Measurements from ENCODE around the gene LRRC4C.

LRRC4C gene

DNA sequence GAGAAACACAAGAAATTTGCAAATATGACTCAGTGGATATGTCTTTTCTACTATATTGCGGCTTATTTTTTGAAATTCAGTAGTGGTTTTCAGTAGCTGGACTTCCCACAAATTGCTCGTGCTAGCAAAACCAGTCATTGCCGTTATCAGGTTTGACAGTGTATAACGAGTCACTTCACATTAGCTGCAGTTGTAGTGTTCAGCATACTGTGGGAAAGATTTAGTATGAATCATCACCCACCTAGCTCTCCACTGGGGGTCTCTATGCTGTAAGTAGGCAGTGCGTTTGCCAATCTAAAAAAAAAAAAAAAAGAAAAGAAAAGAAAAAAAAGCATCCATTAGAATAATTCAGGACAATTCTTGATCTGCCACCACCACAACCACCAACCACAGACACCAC lies 1318.9 kb downstream of the LRRC4C start:
- no peak for DNase-seq

DNA sequence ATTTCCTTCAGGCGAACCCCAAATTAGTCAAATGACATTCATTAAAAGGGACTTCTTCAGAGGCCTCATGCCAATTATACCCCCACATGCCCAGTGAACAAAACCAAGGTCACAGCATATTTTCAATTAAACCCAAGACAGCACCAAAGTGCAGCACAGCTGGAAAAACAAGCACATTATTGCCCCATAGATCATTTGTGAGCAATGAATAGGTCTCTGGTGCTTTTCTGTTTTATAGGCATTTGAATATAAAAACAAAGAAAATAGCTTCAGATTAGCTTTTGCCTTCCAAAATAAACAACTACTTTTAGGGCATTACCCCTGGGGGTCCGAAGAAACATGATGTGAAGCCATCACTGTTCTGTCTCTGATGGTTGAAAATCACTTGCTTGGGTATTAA lies 1319.9 kb downstream of the LRRC4C start:
- no peak for DNase-seq

DNA sequence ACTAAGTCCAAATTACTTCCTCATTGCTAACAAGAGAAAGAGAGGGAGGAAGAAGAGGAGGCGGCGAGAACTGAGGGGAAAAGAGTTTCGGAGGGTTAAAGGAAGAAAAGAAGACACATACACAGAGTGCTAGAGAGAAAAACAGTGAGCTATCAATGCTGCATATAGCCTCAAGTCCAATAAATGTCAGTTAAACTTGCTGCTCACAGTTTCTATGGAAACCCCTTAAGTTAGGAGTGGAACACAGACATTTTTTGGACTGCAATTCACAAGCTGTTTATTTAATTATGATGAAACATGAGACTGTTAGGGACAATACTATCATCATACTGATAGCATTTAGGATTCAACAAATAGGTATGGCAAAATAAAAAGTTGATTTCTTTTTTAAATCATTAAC lies 1320.4 kb downstream of the LRRC4C start:
- DNase-seq: no peak

DNA sequence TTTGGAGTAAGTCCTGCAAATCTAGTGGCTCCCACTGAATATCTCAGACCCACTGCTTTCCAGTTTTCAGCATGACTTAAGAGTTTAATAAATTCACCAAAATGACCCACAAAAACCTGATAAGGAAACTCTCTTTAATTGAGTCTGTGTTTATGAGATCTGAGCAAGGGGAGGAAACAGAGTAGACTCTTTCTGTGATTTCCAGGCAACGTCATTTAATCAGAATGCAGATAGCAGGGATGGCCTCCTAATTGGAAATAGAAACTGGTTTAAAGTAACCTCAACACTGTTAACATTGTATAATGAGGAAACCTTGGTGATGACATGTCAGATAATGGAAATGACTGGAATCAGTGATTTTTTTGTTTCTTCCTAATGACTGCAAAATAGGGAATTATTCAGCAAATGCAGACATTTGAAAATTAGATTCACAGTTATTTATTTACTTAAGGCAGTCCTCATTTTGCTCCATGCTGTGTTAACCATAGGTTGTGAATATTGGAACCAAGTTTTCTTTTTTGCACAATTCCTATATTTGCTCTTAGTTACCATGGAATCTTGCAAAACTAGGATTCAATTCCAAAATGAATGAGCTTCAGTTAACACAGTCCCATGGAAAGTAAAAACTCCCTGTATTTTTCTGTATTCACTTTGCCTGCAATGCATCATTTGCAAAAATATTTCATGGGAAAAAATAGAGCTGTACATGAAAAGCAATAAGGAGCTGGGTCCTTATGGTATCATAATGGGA lies 1324.5 kb downstream of the LRRC4C start:
- DNase-seq: no peak

DNA sequence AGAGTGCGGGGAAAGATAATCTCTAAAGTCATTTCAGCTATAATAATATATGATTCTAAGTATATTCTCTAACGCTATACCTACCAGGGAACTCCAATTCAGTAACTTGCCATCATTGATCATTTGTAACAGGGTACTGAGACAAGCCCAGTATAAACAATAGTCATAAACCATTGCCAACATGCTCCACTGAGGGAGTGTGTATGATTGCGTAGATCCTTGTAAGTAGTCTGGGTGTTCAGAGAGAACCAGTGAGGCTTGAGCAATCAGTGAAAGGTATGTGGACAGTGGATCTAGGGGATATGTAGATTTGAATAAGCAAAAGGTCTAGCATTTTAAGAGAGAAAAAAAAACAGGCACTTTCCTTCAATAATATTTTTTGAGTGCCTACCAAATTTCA lies 1326.0 kb downstream of the LRRC4C start:
- no peak for DNase-seq

DNA sequence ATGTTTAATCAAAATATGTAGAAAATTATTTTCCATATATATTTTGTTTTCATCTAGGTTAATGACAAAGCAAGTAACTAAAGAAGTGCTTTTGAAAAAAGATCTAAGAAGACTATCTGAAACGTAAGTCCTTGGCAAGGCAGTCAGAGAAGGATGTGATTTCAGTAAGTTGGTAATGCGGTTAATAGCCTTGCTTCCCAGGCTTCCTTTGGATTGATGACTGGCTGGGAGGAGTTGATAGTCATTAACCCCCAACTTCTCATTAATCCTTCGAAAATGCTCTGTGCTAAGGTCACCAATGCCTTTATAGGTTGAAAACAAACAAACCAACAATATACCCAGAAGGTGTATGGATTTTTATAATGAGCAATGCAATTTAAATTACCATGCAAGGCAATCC lies 1326.5 kb downstream of the LRRC4C start:
- DNase-seq: no peak

DNA sequence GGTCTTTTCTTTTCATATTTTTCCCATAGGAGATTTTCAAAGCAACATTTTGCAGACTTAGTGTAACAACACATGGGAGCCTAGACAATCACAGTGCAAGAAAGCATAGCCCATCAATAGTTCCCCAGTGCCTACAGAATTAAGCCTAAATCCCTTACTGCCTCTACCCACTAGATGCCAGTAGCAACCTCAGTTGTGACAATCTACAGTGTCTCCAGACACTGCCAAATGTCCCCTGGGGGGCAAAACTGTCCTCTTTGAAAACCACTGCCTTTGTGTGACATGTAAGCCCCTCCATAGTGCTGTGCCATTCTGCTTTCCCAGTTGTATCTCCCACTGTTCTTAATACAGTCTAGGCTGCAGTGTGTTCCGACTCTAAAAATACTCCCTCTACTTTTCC lies 1329.0 kb downstream of the LRRC4C start:
- DNase-seq: peak; percentile 30

DNA sequence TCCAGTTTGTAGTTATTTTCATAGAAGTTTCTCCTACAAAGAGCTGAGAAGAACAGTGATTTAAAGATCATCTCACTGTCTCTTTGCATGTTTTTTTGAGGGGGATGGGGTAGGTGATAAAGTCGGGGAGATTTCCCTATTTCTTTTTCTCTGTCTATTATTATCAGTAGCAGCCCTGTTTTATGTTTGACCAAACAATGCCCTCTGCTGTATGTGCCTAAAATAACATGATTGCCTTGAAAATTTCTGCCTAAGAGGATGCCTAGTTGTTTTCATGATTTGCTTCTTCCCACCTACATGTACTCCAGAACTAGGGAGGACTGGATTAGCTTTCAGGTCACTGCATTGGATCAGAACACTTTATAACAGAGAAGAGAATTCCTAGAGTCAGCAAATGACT lies 1330.2 kb downstream of the LRRC4C start:
- no peak for DNase-seq

DNA sequence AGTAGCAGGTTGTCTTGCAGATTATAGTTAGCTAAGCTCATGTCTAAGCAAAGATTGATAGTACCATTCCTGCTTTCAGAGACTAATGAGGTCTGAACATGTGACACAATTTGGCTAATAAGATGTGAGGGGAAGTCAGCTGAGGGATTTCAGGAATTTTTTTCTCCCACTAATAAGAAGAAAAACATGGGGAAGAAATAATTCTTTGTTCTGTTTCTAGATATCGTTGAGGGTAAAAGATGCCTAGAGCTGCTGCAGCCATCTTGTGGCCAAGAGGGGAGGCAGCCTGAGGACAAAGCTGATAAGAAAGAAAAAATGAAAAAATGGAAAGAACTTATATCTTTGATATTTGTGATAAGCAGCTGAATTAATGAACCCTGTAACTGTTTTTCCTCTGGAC lies 1334.4 kb downstream of the LRRC4C start:
- no peak for DNase-seq

DNA sequence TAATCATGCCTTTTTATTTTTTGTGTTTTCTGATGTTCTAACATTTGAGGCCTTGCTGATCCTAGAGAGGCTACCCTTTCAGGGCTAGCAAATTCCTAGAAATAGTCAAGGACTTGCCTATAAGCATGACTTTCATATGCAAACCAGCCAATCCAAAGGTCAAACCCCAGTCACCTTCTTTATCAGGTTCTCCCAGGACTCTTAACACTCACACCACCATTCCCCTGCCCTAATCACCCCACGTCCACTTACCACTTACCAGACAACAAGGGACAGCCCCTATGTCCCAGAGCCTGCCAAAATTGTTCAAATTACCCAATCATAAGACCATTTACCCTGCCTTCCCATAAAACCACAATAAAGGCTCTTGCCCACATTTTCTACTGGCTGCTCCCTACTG lies 1339.8 kb downstream of the LRRC4C start:
- no peak for DNase-seq

DNA sequence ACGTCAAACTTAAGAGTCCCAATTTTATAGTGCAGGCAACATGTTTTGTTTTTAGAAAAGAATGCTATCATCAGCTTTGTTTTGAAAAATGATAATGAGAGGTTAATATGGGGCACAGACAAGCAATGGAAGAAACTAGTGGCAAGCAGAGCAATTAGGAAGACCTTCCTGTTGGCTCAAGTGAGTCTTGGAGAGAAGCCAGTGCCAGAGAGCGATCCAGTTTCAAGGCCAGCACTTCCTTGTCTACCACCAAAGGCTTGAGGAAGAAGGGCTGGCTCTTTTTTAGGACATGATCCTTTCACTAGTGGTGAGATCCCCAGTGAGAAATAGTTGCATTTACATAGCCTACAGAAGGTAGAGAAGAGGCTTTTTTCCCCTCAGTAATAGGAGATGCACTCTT lies 1340.7 kb downstream of the LRRC4C start:
- no peak for DNase-seq

DNA sequence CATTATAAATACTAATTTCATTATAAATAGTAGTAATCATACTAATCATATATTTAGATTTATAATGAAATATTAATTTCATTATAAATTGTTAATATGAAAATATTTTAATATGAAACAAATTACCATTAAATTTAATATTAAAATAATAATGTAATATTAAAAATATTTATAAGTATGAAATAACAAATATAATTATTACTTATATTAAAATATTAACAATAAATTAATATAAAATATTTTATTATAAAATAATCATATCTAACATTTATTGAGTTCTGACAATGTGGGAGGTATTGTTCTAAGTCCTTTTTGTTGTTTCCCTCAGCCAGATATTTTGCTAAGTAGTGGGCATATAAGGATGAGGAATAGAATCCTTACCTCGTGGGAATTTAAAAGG lies 1341.4 kb downstream of the LRRC4C start:
- no peak for DNase-seq

DNA sequence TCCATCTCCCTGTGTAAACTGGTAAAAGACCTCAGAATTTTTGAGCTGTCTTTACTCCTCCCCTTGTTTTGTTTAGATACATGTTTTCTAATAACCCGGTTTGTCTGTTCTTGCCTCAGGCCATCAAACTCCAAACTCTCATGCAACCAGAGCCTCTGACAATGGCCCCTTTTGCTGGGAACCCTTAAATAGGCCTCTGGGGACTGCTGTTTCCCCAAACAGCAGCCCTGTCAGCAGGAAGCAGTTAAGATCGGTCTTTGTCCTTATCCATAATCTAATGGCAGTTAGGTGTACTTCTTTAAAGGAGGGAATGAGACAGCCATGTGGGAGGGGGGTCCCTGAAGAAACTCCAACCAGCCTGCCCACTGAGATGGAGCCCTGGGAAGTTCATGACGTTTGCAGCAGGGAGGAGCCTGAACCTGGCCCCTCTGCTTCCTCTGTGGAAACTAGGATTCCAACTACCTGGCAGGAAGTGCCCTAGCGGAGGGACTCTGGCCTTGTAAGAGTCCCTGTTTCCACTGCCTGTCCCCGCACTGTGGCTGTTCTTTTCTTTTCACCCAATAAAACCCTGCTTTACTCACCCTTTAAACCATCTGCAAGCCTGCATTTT lies 1354.4 kb downstream of the LRRC4C start:
- DNase-seq: no peak

DNA sequence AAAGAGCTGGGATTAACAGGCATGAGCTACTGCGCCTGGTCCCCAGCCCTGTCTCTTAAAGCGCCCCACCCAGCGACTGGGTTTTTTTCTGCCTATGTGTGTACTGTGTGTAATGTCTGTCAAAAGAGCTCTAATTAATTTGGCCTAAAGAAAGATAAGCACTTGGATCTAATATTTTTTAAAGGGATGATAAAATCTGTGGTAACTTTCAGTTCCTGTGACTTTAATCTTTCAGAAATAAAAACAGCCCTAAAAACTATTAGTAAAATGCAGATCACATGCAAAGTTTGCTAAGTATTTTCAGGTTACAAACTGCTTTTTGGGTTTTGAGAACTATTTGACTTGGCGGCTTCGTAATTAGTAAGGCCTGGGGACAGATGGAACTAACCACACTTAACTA lies 1358.7 kb downstream of the LRRC4C start:
- no peak for DNase-seq

DNA sequence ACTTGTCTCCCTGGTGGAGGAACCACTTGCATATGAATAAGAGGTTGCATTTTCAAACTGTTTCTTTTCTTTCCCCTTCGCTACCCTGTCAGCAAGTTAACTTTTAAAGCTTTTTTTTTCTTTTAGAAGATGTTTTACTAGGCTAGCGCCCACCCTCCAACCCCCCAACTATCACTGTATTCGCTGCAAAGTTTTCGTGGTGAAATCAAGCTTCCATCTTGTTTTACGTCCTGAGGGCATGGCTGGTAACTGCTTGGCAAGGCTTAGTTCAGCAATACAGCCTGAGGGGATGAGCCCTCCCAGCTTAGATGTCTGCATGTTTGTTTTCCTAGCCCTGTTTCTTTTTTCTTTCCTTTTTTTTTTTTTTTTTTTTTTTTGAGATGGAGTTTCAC lies 1359.3 kb downstream of the LRRC4C start:
- DNase-seq: no peak

DNA sequence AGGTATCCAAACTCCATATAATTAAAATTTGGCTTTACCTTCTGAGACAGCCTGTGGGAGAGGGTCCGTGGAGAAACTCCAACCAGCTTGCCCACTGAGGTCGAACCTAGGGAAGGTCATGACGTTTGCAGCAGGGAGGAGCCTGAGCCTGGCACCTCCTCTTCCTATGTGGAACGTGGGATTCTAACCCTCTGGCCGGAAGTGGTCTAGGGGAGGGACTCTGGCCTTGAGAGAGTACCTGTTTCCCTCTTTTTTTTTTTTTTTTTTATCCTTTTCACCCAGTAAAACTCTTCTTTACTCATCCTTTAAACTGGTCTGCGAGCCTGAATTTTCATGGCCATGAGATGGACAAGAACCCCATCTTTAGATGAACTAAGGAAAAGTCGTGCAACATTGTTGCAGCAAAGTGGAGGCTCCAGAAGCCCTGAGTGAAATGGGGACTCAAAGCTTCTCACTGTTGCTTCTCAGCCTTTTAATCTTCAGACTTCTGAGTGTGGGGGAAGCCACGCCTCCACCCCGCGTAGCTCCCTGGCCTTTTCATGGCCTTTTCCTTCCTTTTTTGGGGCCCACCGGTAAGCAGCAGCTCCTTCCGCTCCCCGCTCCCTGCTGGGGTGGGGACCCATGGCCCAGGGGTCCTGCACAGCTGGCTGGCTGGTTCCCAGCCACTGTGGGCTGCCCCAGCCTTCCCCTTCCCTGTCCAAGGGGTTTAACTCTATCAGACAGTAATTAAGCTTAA lies 1359.9 kb downstream of the LRRC4C start:
- no peak for DNase-seq

DNA sequence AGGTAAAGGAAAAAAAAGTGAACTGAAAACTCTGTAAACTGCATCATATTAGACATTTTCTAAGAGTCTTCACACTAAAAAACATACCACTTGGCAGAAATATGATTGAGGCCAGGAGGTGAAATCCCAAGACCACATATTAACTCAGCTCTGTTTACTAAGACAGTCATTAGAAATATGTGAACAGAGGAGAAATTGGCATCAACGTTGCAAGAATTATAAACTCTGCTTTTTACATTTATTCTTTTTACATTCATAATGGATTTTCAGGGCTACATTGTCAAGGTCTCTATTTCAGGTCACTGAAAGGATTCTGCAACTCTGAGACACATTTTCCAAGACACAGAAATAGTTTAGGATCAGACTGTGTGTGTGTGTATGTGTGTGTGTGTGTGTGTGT lies 1364.0 kb downstream of the LRRC4C start:
- no peak for DNase-seq

DNA sequence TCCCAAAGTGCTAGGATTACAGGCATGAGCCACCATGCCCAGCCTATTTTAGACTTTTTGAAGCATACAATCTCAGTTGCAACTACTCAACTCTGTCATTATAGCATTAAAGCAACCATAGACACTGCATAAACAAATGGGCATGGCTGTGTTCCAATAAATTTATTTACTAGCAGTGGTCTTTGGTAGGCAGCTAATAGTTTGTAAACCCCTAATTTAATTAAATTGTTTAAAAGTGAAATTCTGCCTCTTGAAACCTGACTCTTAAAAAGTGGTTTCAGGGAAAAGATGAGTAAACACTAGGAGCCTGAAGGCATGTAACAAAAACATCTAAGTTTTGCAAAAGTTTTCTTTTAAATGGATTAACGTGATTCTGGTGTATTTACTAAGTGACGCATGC lies 1364.5 kb downstream of the LRRC4C start:
- DNase-seq: no peak

DNA sequence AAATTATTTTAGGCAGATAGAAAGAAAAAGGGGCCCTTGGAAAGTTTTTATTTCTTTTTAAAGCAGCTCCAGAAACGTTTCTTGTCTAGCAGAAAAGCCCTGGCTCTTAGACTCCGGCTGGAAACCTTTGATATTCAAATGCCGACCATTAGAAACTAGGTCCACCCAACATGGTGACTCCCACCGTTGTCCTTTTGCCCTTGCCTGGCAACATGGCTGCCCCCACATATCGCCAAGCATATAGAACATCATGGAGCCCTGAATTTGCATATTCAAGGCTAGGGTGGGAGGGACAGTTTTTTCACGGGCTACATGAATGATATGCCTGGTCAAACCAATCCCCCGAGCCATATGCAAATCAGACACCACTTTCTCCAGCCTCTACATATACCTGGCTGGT lies 1379.0 kb downstream of the LRRC4C start:
- no peak for DNase-seq

Data from NCI-H1092 (cell line).